RWPE1 (cell line): ENCODE measurements around the gene LEF1.

Experiments
- CTCF ChIA-PET: fragments of 350-600 bp; sonication (Branson Sonifier 250); formaldehyde crosslinking; extraction: SDS; loops from one replicate; lab custom pipeline; 2021; lab: Yijun Ruan, JAX
- POLR2A ChIA-PET: fragments of 400-600 bp; formaldehyde crosslinking; extraction: SDS; loops from one replicate; lab custom pipeline; 2020; ENCODE audit warnings: antibody characterized with exemption; ENCODE audit not compliant: low non-redundant PET; lab: Yijun Ruan, JAX
- DNase-seq: peaks from one replicate; pipeline ENCODE4 v3.0.0; 2012; ENCODE audit warnings: low spot score
- H3K27ac ChIP-seq: fragments of 450-650 bp; 2 replicates; pipeline ENCODE4 v1.5.1; 2017
- TF ChIP-seq, protein P1 (sequence below): fragments of 450-650 bp; conservative IDR thresholded peaks from 2 replicates; pipeline ENCODE4 v1.5.1; 2017; ENCODE audit warnings: low read depth, mild to moderate bottlenecking

Gene LEF1

DNA sequence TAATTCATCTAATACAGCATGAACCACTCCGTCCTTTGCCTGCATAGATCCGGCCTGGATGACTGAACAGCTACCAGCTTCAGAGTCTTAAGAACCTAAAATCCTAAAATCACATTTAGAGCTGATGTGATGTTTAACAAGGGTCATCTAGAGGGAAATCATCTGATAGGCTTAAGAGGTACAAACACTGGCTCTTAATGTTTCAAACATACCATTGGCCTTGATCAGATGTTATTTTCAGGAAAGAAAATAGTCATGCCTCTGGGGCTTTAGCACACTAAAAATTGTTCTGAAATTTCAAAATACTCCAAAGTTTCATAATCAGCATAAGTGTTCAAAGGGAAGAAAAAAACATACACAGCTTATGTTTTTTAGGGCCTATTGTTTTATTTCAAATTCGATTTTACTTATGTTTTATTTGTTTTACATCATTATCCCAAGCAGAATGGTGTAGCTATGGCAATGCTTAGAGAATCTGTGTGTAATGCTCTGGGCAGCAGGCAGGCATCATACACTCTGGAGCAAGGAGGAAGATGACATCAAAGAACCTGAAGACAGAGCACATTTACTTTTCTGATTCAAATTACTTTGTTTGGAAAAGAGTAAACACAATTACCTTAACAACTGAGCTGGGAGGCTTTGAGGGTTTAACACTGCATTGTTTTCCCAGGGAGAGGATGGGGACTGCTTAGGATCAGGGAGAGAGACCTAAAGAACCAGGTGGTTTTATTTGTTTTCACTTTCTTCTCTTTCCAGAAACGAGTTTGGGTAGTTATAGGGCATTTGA lies 25.3 kb upstream of the LEF1 start:
- DNase-seq, result no peak
- no peak overlapping the region for H3K27ac ChIP-seq
- ChIA-PET CTCF (no interaction called here), POLR2A (no interaction called here)
- TF ChIP-seq, protein P1, sequence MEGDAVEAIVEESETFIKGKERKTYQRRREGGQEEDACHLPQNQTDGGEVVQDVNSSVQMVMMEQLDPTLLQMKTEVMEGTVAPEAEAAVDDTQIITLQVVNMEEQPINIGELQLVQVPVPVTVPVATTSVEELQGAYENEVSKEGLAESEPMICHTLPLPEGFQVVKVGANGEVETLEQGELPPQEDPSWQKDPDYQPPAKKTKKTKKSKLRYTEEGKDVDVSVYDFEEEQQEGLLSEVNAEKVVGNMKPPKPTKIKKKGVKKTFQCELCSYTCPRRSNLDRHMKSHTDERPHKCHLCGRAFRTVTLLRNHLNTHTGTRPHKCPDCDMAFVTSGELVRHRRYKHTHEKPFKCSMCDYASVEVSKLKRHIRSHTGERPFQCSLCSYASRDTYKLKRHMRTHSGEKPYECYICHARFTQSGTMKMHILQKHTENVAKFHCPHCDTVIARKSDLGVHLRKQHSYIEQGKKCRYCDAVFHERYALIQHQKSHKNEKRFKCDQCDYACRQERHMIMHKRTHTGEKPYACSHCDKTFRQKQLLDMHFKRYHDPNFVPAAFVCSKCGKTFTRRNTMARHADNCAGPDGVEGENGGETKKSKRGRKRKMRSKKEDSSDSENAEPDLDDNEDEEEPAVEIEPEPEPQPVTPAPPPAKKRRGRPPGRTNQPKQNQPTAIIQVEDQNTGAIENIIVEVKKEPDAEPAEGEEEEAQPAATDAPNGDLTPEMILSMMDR, result no peak

DNA sequence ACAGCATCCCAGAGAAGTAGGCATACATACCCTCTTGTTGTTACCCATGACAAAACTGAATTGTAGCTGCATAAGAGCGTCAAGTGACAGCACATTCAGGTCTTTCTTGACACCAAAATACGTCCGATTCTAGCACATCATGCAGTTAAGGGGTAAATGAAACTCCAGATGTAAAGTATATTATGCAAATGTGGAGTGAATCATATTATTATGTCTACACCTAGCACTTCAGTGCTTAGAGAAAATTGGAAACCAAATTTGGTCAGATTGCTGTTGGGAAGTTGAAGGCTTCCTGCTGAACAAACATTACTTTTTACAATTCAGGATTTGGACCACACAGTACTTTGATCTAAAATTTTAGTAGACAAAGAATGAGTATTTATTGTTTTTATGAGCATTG lies 24.2 kb upstream of the LEF1 start:
- TF ChIP-seq, protein P1, result no peak
- ChIA-PET POLR2A (no interaction called here), CTCF (no interaction called here)
- H3K27ac ChIP-seq, result no peak overlapping the region
- no peak for DNase-seq

DNA sequence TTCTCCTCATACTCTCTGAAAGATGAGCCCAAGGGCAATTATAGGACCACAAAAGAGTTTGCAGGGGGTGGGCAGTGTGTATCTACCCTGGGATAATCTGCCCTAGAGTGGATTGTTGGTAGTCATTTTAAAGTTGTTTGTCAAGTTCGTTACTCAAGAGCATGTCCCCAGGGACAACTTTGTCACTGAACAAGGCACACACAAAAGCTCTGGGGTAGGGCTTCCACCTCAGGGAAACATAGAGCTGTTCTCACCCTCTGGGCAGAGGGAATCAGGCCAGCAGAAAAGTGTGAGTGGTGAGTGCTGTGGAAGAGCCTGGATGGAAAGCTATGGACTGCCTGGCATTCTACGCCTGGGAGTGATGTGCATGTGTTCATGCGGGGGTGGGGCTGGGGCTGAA lies 23.3 kb upstream of the LEF1 start:
- no peak for DNase-seq
- CTCF ChIA-PET, result no interaction called here
- POLR2A ChIA-PET, result no interaction called here
- H3K27ac ChIP-seq, result no peak overlapping the region
- TF ChIP-seq, protein P1, result no peak

DNA sequence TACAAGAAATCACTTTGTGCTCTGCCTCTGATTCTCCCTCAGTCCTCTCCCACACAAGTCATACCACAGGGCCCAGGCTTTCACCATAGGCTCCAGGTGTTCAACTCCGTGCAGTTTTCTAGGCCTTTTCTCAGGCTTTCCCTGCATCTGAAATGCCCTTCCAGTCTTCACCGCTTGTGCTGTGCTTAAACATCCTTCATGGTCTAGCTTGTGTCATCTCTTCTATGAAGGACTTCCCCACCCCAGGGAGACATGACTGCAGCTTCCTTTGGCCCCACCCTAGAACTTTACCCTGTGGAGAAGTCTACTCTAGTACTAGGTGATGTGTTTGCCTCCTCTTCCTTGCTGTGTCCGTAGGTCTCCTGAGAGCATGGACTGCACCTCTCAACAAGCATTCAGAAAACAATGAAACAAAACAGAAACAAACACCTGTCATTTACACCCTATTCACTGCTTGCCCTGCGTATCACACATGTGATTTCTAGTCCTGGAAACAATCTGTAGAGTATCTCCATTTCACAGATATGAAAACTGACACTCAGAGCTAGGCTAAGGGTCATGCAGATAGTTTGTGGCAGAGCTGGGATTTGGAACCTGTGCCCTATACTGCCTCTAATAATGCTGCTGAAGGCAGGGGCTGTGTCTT lies 22.7 kb upstream of the LEF1 start:
- no peak overlapping the region for H3K27ac ChIP-seq
- no peak for DNase-seq
- ChIA-PET POLR2A (no interaction called here), CTCF (no interaction called here)
- TF ChIP-seq, protein P1, result no peak

DNA sequence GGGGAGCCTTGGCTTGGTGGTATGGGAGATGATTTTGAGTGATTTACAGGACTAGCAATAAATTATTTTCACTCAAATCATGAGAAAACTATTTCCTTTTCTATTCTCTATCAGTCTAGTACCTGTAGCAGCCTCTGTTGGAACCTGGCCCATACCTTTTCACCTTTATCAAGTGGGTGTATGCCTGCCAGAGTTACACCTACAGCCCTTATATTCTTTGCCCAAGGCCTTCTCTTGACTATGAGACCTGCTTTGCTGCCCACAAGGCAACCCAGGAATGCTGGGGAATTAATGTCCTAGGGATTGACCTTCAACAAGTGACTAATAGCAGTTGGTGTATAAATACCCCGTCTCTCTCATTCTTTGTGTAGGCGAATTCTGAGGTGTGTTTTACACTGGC lies 20.0 kb upstream of the LEF1 start:
- CTCF ChIA-PET, result no interaction called here
- POLR2A ChIA-PET, result no interaction called here

DNA sequence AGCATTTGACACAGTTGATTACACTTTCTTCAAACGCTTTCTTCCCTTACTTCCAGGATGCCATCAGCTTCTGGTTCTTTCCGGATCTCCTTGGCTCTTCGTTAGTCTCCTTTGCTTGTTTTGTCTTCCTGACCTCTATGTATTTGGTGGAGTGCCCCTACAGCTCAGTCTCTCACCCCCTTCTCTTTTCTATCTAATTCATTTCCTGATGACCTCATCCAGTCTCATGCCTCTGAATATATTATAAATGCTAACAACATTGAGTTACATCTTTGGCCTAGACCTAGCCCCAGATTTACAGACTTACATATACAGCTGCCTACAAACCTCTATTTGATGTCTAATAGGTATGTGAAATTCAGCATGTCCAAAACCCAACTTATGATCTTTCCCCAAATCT lies 16.5 kb upstream of the LEF1 start:
- ChIA-PET CTCF (interaction anchor here (0.6 kb wide), 1 partner anchor 489 kb away, joined by 3 read pairs; no protein-coding TSS in a partner anchor), POLR2A (no interaction called here)
- H3K27ac ChIP-seq, result no peak overlapping the region
- DNase-seq, result no peak
- TF ChIP-seq, protein P1, result no peak

More for the DNA sequence above, 20.0 kb upstream of the LEF1 start:
- DNase-seq, result no peak
- no peak overlapping the region for H3K27ac ChIP-seq
- TF ChIP-seq, protein P1, result no peak
